GM19099 (cell line): ENCODE results near the gene MAP2.

Experiments
- POLR2A ChIP-seq: IDR thresholded peaks from 3 replicates; pipeline ENCODE4 v1.6.1; 2011; ENCODE audit warnings: low read depth; ENCODE audit not compliant: insufficient read length; ENCODE audit errors: extremely low read depth

MAP2 gene

DNA sequence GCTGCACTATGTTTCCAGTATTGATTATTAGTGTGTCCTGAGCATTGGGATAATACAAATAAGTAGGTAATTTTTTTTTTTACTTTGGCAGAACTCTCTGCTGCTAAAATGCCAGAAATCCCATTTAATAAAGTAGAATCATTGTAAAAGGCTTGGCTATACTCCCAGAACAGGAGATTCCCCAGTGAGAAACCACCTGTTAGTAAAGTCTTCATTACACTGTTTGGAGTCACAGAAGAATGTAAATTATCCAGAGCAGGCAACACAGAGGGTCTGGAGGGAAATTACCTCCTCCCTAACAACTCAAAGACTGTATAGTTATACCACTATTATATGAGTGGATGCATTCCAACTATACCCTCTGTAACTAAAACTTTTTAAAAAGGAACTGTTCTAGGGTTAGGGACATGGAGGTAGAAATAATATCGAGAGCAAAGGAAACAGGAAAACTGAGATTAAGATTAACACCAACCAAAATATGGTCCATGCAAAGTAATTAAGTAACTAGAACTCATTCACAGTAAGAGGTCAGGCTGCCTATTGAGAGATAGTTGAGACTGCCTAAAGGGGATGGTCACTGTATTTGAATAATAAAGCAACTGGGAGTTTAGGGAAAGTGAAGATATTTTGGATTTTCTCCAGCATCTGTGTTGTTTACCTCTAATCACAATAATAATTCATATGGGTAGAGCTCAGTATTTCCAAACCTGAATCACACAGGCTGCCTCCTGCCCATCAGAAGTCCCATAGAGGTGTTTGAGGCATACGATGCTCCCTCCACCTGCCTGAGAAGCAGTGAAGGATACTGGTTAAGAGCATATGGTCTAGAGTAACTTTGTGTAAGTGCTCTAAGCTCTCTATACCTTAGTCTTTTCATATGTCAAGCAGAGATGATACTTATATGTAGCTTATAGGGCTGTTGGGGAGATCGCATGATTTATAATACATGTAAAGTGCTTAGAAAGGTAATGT lies 34.4 kb downstream of the MAP2 start:
- TF ChIP-seq POLR2A, result no peak

DNA sequence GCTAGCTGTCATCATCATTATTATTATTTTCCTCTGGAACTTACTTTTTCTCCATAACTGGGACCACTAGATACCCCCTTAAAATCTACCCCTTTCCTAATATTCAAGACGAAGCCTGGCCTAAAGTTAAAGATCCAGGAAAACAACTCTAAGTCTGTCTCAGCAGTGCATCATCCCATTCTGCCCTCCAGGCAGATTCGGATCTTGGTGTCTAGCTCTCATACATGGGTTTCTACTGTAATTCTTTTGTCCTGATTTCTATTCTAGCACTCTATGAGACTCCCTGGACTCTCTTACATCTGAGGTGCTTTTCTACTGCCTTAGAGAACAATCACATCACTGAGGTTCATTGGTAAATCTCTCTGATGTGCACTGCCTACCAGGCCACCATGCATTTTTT lies 35.5 kb downstream of the MAP2 start:
- TF ChIP-seq POLR2A, result no peak

DNA sequence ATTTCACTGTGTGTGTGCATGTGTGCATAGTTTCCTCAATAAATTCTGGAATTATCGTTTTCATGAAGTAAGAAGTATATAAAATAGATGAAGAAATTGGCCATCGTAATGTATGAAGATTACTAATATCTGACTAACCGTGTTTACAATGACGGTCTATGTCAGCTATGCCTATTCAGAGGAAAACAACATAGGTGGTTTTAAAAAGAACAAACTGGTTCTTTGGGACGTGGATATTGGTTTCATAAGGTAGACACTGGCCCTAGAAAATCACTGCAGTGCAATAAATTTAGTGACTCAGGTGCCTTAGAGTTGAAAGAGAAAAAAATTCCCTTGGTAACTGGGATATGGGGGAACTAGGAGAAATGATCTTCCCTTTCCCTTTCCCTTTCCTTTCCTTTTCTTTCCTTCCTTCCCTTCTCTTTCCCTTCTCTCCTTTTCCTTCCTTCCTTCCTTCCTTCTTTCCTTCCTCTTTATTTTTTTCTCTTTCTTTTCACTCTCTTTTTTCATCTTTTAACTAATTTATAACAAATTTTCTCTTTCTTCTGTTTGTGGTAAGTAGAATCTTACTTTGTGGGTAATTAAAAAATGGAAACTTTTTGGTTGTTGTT lies 36.4 kb downstream of the MAP2 start:
- TF ChIP-seq POLR2A, result no peak

DNA sequence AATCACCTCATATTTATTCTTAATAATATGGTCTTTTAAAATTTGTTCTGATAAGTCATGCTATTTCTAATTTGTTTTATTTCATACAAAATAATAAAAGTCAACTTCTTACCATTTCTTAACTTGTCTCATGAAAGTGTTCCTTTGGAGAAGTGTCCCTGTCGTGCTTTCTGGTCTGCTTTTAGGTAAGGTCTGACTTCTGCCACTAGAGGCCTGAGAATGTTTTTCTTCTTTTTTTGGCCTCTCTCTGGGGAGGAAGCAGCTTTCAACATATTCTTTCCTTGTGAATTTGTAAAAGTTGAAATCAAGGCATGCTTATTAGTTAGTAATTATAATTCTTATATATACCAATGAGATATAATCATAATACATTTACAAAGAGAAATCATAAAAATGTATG lies 39.4 kb downstream of the MAP2 start:
- TF ChIP-seq POLR2A, result no peak

DNA sequence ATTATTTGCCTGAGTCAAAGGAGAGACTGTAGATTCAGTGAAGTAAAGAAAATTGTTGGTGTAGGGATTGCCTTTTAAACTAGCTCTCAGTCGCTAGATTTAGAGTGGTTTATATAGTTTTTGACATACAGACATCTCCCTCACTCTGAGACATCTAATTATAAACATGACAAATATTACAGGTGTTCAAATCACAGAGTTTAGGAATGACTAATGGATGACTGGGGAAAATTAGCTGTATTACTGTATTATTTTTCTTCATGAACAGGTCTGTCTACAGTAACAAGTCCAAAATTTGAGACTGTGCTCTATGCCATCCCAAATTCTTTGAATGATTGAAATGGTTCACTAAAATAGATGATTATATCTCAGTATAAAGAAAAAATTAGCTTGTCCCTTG lies 40.0 kb downstream of the MAP2 start:
- TF ChIP-seq POLR2A, result no peak

DNA sequence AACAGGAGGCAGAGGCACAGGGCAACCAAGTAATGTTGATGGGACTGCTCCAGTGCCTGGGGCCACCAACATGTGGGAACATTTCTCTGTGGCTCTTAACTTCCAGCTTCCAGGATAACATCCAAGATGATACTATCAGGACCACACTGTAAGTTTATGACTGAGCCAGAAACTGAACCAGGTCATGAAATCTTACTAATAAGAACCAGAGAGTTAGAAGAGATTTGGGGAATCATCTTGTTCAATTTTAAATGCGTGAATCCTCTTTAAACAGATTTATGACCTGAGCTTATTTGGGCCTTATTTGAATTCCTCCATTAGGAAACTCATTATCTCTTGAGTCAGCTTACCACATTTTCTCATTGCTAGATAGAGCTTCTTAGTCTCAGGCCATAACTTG lies 45.0 kb downstream of the MAP2 start:
- no peak for TF ChIP-seq POLR2A

DNA sequence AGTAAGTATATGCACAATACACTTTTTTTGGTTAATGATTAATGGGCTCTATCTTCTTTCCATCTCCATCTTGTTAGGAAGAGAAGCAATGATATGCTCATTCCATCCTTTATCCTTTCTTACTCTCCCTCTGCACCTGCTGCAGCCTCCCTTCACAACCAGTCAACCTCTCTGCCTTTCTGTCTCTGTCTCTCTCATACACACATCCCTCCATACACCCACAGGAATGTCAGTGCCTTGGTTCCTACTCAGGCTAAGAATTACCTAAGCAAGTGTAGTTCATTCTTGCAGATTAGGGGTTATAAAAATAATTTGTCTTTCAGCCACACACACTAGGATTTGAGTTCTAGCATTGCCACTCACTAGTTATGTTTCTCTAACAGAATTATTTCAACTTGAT lies 45.6 kb downstream of the MAP2 start:
- TF ChIP-seq POLR2A, result no peak

DNA sequence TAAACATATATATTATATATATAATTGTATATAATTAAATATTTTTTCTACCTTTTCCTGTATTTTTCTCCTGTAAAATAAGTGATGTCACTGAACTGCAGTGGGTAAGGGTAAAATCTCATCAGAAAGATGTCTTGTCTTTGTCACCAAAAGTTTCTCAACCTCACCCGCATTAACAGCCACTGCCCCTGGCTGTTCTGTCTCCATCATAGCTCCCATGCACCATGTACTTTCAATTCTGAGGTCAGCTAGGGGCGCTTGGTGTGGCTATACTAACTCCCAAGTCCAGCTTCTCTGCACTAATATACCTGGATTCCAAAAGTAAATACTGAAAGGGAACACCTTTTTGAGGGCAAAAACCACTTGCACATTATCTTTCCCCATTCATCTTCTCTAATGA lies 46.6 kb downstream of the MAP2 start:
- no peak for TF ChIP-seq POLR2A

DNA sequence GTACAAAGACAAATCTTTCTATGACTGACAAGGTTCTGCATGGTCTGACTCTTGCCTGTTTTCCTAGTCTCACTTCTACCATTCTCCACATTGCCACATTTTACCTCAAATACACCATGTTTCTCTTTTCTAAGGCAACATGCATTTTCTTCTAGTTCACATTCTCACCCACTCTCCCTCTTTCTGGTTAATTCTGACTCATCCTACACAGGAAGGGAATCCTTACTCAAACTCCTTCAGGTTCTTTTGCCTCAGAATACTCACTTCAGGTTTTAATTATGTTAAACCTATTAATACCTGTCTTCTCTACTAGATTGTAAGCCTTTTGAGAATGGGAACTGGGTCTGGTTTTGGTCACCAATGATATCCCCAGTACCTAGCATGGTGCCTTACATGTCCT lies 47.2 kb downstream of the MAP2 start:
- TF ChIP-seq POLR2A, result no peak

DNA sequence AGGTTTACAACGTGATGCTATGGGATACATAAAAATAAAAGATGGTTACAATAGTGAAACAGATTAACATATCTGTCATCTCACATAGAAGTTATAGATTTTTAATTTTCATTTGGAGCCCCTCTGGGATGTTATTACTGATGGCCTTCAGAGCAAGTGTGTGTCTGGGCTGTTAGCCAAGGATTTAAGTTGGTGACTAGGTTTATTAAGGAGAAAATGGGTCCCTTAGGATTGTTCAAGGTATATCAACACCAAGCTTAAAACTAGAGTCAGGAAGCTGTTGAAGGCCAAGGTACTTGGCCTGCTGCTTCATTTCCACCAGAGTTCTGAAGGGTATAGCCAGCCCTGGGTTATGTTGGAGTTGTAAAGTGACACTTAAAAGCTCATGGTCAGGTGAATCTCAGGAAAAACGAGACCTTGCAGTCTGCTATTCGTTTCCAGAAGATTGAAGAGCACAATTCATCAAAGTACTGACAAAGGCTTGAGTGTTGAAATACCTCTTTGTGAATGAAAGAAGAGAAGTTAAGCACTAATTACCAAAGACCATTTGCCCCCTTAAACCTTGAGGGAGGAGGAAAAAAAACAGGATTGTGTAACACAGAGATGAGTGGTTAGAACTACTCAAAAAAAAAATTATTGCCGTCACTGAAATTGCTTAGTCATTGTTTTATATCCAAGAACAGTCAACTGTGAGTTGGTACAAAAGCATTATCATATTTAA lies 48.4 kb downstream of the MAP2 start:
- TF ChIP-seq POLR2A, result no peak

DNA sequence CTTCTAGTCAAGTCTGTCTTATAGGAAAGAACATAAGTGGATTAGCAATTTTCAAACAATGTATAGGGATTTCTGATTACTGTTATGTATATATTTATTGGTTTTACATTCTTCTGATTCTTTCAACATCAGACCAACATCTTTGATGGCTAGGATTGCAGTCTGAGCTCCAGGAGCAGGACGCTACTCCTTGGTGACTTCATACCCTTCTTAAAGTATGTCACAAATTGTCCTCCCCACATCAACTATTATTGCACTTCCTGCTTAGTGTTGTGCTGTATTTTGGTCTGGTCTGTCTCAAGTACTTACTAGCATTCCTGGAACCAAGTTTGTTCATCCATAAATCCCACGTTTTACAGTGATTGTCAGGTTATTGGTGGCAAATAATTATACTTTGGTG lies 49.0 kb downstream of the MAP2 start:
- TF ChIP-seq POLR2A, result no peak

DNA sequence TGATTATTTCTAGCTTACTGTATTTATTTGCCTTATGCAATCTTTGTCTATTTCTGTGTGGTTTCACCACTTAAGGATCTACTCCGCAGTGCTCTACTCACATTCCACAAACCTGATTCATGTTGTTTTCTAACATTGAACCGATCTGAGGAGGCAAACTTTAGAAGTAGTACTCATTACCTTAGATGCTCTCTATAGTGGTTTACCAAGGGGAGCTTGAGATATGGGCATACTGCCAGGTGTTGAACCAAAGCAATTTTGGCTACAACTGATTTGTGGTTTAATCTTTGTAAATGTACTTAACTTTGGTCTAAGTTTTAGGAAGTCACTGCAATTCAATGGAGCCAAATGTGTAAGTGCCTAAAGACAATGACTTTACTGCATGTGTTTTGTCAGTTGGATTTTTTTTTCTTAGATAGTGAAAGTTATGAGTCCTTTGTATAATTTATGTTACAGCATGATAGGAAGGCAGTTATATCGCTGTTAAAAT lies 50.1 kb downstream of the MAP2 start:
- no peak for TF ChIP-seq POLR2A

DNA sequence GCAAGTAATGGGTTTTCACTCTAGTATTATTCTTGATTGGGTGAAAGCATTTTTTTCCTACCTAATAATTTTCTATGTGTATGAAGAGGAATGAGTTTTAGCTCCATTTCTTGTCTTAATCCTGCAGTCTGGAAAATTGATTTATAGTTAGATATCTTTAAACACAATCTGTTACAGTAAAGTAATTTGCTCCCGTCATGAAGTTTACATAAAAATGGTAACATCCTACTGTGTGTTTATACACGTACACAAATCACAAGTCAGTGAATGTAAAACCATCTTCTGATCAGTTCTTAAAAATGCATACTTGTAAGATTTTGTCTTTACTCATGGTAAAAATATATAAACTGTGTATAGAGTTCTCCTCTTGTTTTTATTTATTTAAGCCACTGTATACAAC lies 51.1 kb downstream of the MAP2 start:
- TF ChIP-seq POLR2A, result no peak

DNA sequence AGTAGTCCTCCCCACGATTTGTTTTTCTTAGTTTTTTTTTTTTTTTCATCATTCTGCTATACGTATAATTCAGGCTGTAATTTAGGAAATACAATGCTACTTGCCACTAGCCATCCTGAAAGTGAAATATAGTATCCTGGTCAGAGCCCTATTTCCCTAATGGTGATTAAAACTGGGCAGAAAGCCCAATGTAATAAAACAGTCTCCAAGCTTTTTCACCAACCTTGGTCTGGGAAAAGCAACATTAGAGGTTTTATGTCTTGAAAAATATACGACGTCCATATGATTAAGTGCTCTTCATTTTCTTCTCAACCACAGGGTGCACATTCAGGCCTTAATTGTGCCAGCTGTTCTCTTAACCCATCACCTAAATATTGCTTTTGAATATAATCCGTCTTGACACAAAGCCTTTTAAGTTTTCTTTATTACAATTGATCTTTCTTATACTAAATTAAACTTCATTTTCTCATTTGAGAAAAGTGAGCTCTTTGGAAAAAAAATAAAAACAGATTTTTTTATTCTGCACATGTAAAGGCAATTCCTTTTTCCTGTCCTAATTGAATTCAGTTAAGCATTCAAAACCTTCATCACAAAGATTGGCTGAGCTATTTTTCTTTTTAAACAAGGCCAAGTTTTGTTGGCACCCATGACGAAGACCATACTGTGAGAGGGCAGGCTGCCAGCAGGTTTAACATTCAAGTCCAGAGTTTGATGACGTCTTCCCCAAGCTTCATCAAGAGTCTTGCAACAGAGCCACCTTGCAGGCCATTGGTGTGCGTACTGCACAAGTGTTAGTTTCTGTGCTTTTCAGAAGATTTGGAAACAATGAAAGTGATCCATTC lies 52.7 kb downstream of the MAP2 start:
- TF ChIP-seq POLR2A, result no peak
